ENCODE results near the gene FANK1. TPM values are rescaled to one million over a fixed set of nuclear protein-coding genes. Genes with fewer than 3 reads are reported as not detected.

FANK1 gene
- polyA plus RNA-seq, 1 donor from 2014 or later = 3.1 TPM

- no peak overlapping the region for H2AFZ ChIP-seq (ENCODE audit: low read depth, low read length)
- H3K27ac ChIP-seq (ENCODE audit: low read length) = no peak overlapping the region
- no peaks in the 10 kb centered on the region for H3K9me2 ChIP-seq (ENCODE audit: insufficient read depth, low read length)
- no peak for TF ChIP-seq POLR2AphosphoS5 (IDR thresholded peaks at IDR 0.05)
- no peak overlapping the region for H3K4me2 ChIP-seq (ENCODE audit: low read length)
- no peaks in the 10 kb centered on the region for H3K9me3 ChIP-seq (ENCODE audit: low read length)
- H3K9ac ChIP-seq (ENCODE audit: low read length) = no peak overlapping the region
- no peaks in the 10 kb centered on the region for H4K20me1 ChIP-seq (ENCODE audit: insufficient read depth)
- H3K27me3 ChIP-seq (ENCODE audit: insufficient read depth, low read depth, low read length) = no peaks in the 10 kb centered on the region
- H3K4me3 ChIP-seq (ENCODE audit: low read length) = no peak overlapping the region
- no peaks in the 10 kb centered on the region for H3F3A ChIP-seq (ENCODE audit: insufficient read depth, low read length, poor library complexity, severe bottlenecking)
- no peaks in the 10 kb centered on the region for H3K79me2 ChIP-seq (replicated peaks; ENCODE audit: insufficient read depth, low read length)
- no peaks in the 10 kb centered on the region for H3K36me3 ChIP-seq (ENCODE audit: insufficient read depth, low read length)
Measured at GRCh38 chr10:126049759-126050700, 153.7 kb downstream of the FANK1 start.

GRCh38 chr10:126052171-126052570, 155.8 kb downstream of the FANK1 start:
- H2AFZ ChIP-seq (ENCODE audit: low read depth, low read length) = no peak overlapping the region
- no peak overlapping the region for H3K4me2 ChIP-seq (ENCODE audit: low read length)
- no peak overlapping the region for H3K27ac ChIP-seq (ENCODE audit: low read length)
- H3K9me3 ChIP-seq (ENCODE audit: low read length) = no peaks in the 10 kb centered on the region
- H3K9ac ChIP-seq (ENCODE audit: low read length) = no peak overlapping the region
- no peaks in the 10 kb centered on the region for H4K20me1 ChIP-seq (ENCODE audit: insufficient read depth)
- no peak for TF ChIP-seq REST (IDR thresholded peaks at IDR 0.05; ENCODE audit: borderline replicate concordance)
- H3K4me3 ChIP-seq (ENCODE audit: low read length) = no peak overlapping the region
- H3K36me3 ChIP-seq (ENCODE audit: insufficient read depth, low read length) = no peaks in the 10 kb centered on the region
- no peaks in the 10 kb centered on the region for H3K27me3 ChIP-seq (ENCODE audit: insufficient read depth, low read depth, low read length)
- no peaks in the 10 kb centered on the region for H3F3A ChIP-seq (ENCODE audit: insufficient read depth, low read length, poor library complexity, severe bottlenecking)
- no peaks in the 10 kb centered on the region for H3K9me2 ChIP-seq (ENCODE audit: insufficient read depth, low read length)
- no peaks in the 10 kb centered on the region for H3K79me2 ChIP-seq (replicated peaks; ENCODE audit: insufficient read depth, low read length)

GRCh38 chr10:126054191-126054590, 157.8 kb downstream of the FANK1 start:
- no peaks in the 10 kb centered on the region for H3K9me2 ChIP-seq (ENCODE audit: insufficient read depth, low read length)
- H3K4me3 ChIP-seq (ENCODE audit: low read length) = no peak overlapping the region
- no peak for TF ChIP-seq SMC3 (conservative IDR thresholded peaks at IDR 0.05; ENCODE audit: poor library complexity)
- TF ChIP-seq EZH2 (IDR thresholded peaks at IDR 0.05; ENCODE audit: borderline replicate concordance, insufficient read depth, low read length, poor library complexity, severe bottlenecking) = no peak
- TF ChIP-seq, protein P1, sequence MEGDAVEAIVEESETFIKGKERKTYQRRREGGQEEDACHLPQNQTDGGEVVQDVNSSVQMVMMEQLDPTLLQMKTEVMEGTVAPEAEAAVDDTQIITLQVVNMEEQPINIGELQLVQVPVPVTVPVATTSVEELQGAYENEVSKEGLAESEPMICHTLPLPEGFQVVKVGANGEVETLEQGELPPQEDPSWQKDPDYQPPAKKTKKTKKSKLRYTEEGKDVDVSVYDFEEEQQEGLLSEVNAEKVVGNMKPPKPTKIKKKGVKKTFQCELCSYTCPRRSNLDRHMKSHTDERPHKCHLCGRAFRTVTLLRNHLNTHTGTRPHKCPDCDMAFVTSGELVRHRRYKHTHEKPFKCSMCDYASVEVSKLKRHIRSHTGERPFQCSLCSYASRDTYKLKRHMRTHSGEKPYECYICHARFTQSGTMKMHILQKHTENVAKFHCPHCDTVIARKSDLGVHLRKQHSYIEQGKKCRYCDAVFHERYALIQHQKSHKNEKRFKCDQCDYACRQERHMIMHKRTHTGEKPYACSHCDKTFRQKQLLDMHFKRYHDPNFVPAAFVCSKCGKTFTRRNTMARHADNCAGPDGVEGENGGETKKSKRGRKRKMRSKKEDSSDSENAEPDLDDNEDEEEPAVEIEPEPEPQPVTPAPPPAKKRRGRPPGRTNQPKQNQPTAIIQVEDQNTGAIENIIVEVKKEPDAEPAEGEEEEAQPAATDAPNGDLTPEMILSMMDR (IDR thresholded peaks at IDR 0.05; ENCODE audit: poor library complexity, severe bottlenecking) = no peak
- no peak overlapping the region for H3K9ac ChIP-seq (ENCODE audit: low read length)
- no peaks in the 10 kb centered on the region for H4K20me1 ChIP-seq (ENCODE audit: insufficient read depth)
- no peaks in the 10 kb centered on the region for H3K36me3 ChIP-seq (ENCODE audit: insufficient read depth, low read length)
- no peaks in the 10 kb centered on the region for H3K79me2 ChIP-seq (replicated peaks; ENCODE audit: insufficient read depth, low read length)
- no peak overlapping the region for H3K27ac ChIP-seq (ENCODE audit: low read length)
- no peak overlapping the region for H2AFZ ChIP-seq (ENCODE audit: low read depth, low read length)
- H3F3A ChIP-seq (ENCODE audit: insufficient read depth, low read length, poor library complexity, severe bottlenecking) = no peaks in the 10 kb centered on the region
- H3K4me2 ChIP-seq (ENCODE audit: low read length) = no peak overlapping the region
- no peaks in the 10 kb centered on the region for H3K9me3 ChIP-seq (ENCODE audit: low read length)
- H3K27me3 ChIP-seq (ENCODE audit: insufficient read depth, low read depth, low read length) = no peaks in the 10 kb centered on the region

Data from neural cell (in vitro differentiated cells).